DND-41 (cell line): Measurements from ENCODE around the gene MED22.

Experiments used
- ATAC-seq: fragments of 200-7000 bp; cut with Tn5 transposase; 3 replicates; pipeline ENCODE4 v1.9.1; 2021; ENCODE audit warnings: low read depth; ENCODE audit not compliant: insufficient read depth
- DNase-seq: peaks from one replicate; pipeline ENCODE4 v3.0.0-alpha.2; 2020
- H2AFZ ChIP-seq: 2 replicates; pipeline ENCODE4 v1.6.0; 2012; ENCODE audit warnings: low read depth, low read length
- H3K27ac ChIP-seq: 2 replicates; pipeline ENCODE4 v1.5.1; 2012; ENCODE audit warnings: low read length, inconsistent platforms
- H3K27me3 ChIP-seq: fragments of 200-600 bp; sonication (generic); 2 replicates; pipeline ENCODE4 v1.6.0; 2012; ENCODE audit warnings: low read length, mild to moderate bottlenecking, inconsistent platforms; ENCODE audit not compliant: insufficient read depth, poor library complexity
- H3K36me3 ChIP-seq: 2 replicates; pipeline ENCODE4 v1.5.1; 2012; ENCODE audit warnings: low read length, inconsistent platforms; ENCODE audit not compliant: insufficient read depth
- H3K4me1 ChIP-seq: 2 replicates; pipeline ENCODE4 v1.5.1; 2012; ENCODE audit warnings: mild to moderate bottlenecking, low read length; ENCODE audit not compliant: insufficient read depth
- H3K4me2 ChIP-seq: 2 replicates; pipeline ENCODE4 v1.6.0; 2012; ENCODE audit warnings: mild to moderate bottlenecking, moderate library complexity, low read length, inconsistent platforms; ENCODE audit not compliant: insufficient read depth
- H3K4me3 ChIP-seq, 2 experiments: fragments of 200-600 bp in 1 of 2; shearing (Covaris generic) in 1 of 2; 2 replicates each; pipeline ENCODE4 v1.5.1; 2012 to 2016; ENCODE audit warnings: inconsistent platforms in 2 of 2, low read length in 2 of 2, mild to moderate bottlenecking in 2 of 2, low read depth in 1 of 2, moderate library complexity in 1 of 2
- H3K79me2 ChIP-seq: 2 replicates; pipeline ENCODE4 v1.6.0; 2012; ENCODE audit warnings: low read length, inconsistent platforms; ENCODE audit not compliant: insufficient read depth
- H3K9ac ChIP-seq: 2 replicates; pipeline ENCODE4 v1.6.0; 2012; ENCODE audit warnings: low read depth, mild to moderate bottlenecking, inconsistent platforms, low read length, moderate library complexity
- H3K9me3 ChIP-seq: 2 replicates; pipeline ENCODE4 v1.5.1; 2012; ENCODE audit warnings: low read length, moderate library complexity, mild to moderate bottlenecking, inconsistent platforms; ENCODE audit not compliant: insufficient read depth, severe bottlenecking
- H4K20me1 ChIP-seq: 2 replicates; pipeline ENCODE4 v1.6.0; 2012; ENCODE audit warnings: low read length; ENCODE audit not compliant: insufficient read depth
- EZH2 ChIP-seq: IDR thresholded peaks from 3 replicates; pipeline ENCODE4 v1.6.1; 2012; ENCODE audit warnings: borderline replicate concordance, low read depth, mild to moderate bottlenecking, moderate library complexity, low read length, inconsistent platforms; ENCODE audit not compliant: severe bottlenecking
- TF ChIP-seq, protein P1 (sequence below): IDR thresholded peaks from 2 replicates; pipeline ENCODE4 v1.5.1; 2012; ENCODE audit warnings: borderline replicate concordance, low read length, moderate library complexity, mild to moderate bottlenecking; ENCODE audit not compliant: poor library complexity, severe bottlenecking; ENCODE audit errors: extremely low read depth

MED22 gene

DNA sequence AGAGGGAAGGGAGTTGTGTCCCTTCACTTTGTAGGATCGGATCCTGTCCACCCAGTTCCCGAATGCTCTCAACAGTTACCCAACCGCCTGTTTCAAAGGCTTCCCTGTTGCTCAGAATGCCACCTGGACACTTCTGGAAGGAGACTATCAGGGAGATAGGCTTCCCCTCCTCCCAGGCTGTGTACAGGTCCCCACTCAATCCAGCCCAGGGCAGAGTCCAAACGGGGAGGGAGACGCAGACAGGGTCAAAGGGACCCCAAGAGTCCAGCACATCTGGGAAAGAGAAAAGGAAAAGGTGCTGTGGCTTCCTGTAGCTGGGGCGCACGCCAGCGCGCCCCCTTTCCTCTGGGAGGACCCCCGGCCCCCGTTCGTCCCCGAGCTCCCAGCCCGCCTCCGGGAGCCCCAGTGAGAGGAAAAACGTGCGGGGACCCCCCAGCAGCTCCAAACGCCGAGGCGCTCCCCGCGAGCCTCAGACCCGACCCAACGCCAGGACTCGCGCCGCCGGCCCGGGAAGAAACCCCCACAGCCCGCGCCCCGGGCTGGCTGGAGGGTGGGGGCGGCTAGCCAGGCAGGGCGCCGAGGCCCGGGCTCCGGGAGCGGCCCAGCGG lies 27.3 kb upstream of the MED22 start:
- Histone ChIP-seq H3K27me3 (no peaks in the 10 kb centered on the region), H3K36me3 (peaks cover 33% of the 10 kb centered on the region), H4K20me1 (peaks cover 46% of the 10 kb centered on the region), H3K4me2 (peak overlapping the region; percentile 95), H3K79me2 (peaks cover 56% of the 10 kb centered on the region), H3K4me1 (peaks cover 40% of the 10 kb centered on the region), H3K27ac (peak overlapping the region; percentile 91), H2AFZ (peak overlapping the region; percentile 77), H3K9ac (peak overlapping the region; percentile 89), H3K4me3 (peak overlapping the region; percentile 98 to 100), H3K9me3 (no peaks in the 10 kb centered on the region)
- TF ChIP-seq, protein P1, sequence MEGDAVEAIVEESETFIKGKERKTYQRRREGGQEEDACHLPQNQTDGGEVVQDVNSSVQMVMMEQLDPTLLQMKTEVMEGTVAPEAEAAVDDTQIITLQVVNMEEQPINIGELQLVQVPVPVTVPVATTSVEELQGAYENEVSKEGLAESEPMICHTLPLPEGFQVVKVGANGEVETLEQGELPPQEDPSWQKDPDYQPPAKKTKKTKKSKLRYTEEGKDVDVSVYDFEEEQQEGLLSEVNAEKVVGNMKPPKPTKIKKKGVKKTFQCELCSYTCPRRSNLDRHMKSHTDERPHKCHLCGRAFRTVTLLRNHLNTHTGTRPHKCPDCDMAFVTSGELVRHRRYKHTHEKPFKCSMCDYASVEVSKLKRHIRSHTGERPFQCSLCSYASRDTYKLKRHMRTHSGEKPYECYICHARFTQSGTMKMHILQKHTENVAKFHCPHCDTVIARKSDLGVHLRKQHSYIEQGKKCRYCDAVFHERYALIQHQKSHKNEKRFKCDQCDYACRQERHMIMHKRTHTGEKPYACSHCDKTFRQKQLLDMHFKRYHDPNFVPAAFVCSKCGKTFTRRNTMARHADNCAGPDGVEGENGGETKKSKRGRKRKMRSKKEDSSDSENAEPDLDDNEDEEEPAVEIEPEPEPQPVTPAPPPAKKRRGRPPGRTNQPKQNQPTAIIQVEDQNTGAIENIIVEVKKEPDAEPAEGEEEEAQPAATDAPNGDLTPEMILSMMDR, result peak; percentile 56
- TF ChIP-seq EZH2, result no peak
- ATAC-seq (peak; percentile 27), DNase-seq (peak; percentile 56)

DNA sequence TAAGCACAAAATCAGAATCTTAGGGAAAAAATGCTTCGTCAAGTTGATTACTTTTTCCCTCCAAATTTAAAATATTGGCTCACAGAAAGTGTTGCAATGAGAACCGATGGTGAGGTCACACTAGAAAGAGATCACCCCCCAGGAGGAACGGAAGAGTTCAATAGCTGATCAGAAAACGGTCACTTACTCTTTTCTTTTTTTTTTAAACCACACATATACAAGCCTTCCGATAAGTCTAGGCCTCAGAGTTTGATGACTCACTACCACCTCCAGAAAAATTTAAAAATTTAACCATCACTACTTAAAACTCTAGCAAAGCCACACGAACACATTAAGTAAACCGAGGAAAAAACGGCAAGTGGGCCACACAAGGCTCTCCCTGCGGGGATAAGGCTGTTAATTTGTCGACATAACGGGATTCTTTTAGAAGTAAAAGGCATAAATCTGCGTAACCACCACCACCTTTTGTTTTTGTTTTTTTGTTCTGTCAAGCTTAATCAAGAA lies 26.7 kb upstream of the MED22 start:
- Histone ChIP-seq H3K4me1 (peaks cover 40% of the 10 kb centered on the region), H3K79me2 (peaks cover 62% of the 10 kb centered on the region), H3K9ac (peak overlapping the region; percentile 89), H2AFZ (peak overlapping the region; percentile 77), H3K4me2 (peak overlapping the region; percentile 95), H3K36me3 (peaks cover 38% of the 10 kb centered on the region), H4K20me1 (peaks cover 51% of the 10 kb centered on the region), H3K27ac (peak overlapping the region; percentile 91), H3K4me3 (peak overlapping the region; percentile 98 to 100; a peak in 3 of 4 replicates), H3K27me3 (no peaks in the 10 kb centered on the region), H3K9me3 (no peaks in the 10 kb centered on the region)
- ATAC-seq, result no peak
- DNase-seq, result no peak
- no peak for TF ChIP-seq EZH2
- TF ChIP-seq, protein P1, result no peak

DNA sequence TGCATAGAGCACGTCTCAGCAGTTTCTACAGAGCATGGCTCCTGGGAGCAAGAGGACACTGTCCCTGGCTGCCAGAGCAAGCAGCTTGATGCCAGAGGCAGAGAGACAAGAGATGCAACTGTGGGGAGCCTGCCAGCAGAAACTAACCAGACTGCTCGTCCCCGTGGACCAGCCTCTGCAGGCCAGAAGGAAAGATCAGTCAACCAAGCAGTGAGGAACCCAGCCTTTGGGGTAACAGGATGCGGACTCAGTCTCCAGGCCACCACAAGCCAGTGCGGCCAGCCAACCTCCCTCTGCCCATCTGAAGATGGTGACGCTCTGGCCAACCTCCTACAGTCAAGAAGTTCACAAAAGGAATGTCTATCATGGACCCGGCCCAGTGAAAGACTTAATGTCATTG lies 24.2 kb upstream of the MED22 start:
- DNase-seq (no peak), ATAC-seq (no peak)
- no peak overlapping the region for H3K9ac ChIP-seq
- peaks cover 87% of the 10 kb centered on the region for H3K79me2 ChIP-seq
- peaks cover 76% of the 10 kb centered on the region for H4K20me1 ChIP-seq
- no peaks in the 10 kb centered on the region for H3K27me3 ChIP-seq
- H3K9me3 ChIP-seq, result no peaks in the 10 kb centered on the region
- H3K4me3 ChIP-seq, result no peak overlapping the region
- peaks cover 56% of the 10 kb centered on the region for H3K36me3 ChIP-seq
- no peak overlapping the region for H3K4me2 ChIP-seq
- peaks cover 38% of the 10 kb centered on the region for H3K4me1 ChIP-seq
- H3K27ac ChIP-seq, result no peak overlapping the region
- H2AFZ ChIP-seq, result no peak overlapping the region
- TF ChIP-seq, protein P1, result no peak
- no peak for TF ChIP-seq EZH2
